HG03565 (cell line): ENCODE data around the gene ZNF248.
"Not testable (repeated sequence)": the region's sequence is repeated elsewhere in the genome, so short reads cannot be mapped to it uniquely, and the experiment has no call there.

Experiments used
- ATAC-seq: cut with Tn5 transposase; IDR thresholded peaks from one replicate; pipeline ENCODE4 v1.9.1; 2021; ENCODE audit warnings: mild to moderate bottlenecking, moderate library complexity; ENCODE audit not compliant: unreplicated experiment

The ZNF248 gene

GRCh38 chr10:37748170-37748569, 109.2 kb downstream of the ZNF248 start:
- no peak for ATAC-seq

- ATAC-seq: no peak
Observed at GRCh38 chr10:37747081-37747480, 110.3 kb downstream of the ZNF248 start.

- ATAC-seq: no peak
Observed at GRCh38 chr10:37741831-37742230, 115.6 kb downstream of the ZNF248 start.

GRCh38 chr10:37739181-37739580, 118.2 kb downstream of the ZNF248 start:
- no peak for ATAC-seq

DNA sequence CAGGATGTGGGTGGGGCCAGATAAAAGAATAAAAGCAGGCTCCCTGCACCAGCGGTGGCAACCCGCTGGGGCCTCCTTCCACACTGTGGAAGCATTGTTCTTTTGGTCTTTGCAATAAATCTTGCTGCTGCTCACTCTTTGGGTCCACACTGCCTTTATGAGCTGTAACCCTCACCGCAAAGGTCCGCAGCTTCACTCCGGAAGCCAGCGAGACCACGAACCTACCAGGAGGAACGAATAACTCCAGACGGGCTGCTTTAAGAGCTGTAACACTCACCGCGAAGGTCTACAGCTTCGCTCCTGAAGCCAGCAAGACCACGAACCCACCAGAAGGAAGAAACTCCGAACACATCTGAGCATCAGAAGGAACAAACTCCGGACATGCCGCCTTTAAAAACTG, 119.2 kb downstream of the ZNF248 start:
- ATAC-seq: not testable (repeated sequence)

DNA sequence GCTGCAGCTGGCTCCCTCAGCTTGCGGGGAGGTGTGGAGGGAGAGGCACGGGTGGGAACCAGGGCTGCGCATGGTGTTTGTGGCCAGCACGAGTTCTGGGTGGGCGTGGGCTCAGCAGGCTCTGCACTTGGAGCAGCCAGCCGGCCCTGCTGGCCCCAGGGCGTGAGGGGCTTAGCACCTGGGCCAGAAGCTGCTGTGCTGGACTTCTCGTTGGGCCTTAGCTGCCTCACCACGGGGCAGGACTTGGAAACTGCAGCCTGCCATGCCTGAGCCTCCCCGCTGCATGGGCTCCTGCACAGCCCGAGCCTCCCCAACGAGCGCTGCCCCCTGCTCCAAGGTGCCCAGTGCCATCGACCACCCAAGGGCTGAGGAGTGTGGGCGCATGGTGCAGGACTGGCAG, 120.1 kb downstream of the ZNF248 start:
- no peak for ATAC-seq

- ATAC-seq: no peak
Observed at GRCh38 chr10:37736120-37736519, 121.3 kb downstream of the ZNF248 start.

- ATAC-seq: no peak
Observed at GRCh38 chr10:37734971-37735370, 122.4 kb downstream of the ZNF248 start.
